Measurements from ENCODE around the gene BPGM. TPM values are rescaled to one million over a fixed set of nuclear protein-coding genes. Genes with fewer than 3 reads are reported as not detected.

BPGM gene
- total RNA-seq, 1 donor, result 5.9 TPM

DNA sequence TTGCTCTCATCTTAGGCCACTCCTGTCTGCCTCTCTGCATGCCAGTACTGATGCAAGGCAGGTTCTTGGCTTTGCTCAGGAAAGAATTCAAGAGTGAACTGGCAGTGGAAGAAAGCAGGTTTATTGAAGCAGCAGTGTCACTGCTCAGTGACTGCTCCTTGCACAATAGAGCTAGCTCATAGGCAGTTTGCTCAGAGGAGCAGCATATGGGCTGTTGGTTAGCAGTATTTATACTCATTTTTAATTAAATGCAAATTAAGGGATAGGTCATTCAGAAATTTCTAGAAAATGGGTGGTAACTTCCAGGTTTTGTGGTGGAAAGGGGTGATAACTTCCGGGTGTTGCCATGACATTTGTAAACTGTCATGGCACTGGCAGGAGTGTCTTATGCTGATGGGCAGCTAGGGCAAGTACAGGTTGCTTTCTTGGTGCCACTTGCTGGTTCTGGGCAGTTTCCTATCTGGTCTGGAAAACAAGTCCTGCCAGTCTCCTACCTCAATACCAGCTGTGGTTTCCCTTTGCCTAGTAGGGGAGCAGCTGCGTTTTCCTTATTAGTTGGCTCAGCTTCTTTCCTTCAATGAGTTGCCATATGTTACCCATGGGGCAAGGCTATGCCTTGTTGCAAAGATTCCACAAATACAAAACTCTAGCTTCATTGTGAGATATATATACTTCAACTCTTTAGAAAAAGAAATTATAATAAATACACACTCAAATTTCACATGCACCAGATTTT is 68.0 kb downstream of the BPGM start:
- no peak for DNase-seq (ENCODE audit: low read depth in 2 of 3, low spot score in 2 of 3)

DNA sequence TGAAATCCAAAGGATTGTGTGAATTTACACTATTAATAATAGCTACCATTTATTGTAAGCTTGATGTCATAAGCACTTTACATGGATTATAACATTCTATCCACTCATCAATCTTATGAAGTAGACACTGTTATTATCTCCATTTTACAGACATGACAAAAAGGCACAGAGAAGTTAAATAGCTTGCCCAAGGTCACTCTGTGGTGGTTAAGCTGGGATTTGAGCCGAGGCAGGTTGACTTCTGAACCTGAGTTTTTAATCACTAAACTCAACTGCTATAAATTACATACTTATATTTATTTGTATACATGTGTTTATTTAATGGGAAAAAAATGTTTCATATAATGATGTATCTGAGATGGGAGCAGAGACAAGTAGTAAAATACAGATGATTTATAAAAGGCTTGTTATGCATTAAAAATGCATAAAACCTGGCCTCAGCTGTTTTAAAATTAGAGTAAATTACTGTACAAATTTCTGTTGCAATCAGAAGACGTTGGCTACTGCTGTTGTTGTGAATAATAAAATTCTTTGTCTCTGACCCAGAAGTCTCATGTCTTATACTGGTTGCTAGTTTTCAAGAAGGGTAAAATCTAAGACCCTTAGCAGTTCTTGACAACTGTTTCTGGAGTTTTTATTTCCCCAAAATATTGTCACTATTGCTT is 71.7 kb downstream of the BPGM start:
- DNase-seq (ENCODE audit: low read depth in 2 of 3, low spot score in 2 of 3), result no peak

DNA sequence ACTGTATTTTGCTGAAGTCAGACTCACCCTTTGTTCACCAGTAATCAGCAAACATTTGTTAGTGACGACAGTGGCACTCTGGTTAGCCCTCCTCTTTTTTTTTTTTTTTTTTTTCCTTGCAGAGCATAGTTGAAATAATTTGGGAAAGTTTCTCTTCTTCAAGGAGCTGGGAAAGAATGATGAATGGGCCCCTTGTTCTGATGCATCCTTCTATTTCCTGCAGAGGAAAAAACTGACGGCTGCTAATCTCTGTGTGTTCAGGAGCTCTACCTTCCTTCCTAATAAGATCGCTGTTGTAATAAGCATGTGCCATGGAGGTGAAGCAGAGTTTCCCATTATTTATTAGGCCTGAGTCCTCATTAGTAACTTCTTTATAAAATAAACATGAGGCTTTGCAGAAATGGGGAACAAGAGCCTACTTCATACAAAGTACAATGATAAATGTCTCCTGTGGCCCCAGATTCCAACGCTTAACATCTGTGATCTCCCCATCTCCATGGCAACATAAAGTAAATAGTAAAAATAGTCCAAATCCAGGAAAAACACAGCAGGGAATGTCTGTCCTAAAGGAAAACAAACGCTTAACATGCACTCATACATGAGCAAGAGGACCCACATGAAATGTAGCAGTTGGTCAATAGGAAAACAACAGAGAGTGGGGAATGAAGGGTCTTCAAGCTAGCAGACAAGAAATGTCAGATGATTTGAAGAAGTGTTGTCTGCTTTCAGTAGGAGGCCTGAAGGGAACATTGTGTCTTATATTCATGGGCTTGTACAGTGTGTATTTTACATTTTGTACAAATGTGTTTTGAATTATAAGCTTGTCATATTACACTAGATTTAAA is 73.7 kb downstream of the BPGM start:
- DNase-seq (ENCODE audit: low read depth in 2 of 3, low spot score in 2 of 3), result no peak

DNA sequence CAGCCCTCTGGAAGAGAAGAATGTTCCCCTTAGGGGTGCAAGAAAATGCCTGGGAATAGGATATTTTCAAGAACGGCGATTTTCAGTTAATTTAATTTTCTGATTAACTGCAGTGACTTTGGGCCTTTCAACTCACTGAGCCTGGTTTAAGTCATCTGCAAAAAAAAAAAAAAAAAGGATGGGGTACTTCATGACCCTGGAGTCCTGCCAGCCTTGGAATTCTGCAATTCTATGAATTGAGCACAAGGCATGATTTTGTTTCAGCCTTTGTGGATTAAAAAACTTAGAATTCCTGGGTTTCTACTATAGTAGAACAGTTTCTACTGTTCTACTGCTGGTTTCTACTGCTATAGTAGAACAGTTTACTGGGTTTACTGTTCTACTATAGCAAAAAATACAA is 74.5 kb downstream of the BPGM start:
- DNase-seq (ENCODE audit: low read depth in 2 of 3, low spot score in 2 of 3), result no peak

DNA sequence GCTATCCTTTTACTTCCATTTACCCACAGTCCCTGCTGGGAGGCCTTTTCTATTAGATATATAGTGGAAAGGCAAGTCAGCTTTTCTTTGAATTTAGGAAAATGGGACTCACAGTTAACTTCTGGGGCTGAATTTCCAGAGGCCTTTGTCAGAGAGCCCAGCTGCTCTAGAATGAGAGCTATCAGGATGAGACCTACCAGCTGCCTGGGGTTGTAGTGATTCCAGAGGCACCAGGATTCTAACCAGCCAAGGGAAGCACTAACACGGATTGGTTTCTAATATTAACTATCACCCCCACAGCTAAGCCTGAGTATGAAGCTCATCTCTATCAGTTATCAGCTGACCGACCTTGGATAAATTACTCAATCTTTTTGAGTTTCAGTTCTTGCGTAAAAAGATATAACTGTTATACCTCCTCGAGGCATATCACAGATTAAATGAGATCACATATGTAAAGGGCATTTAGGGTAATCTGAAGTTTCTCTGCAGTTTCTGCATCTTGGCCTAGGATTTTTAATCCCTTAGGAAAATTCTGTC is 76.2 kb downstream of the BPGM start:
- no peak for DNase-seq (ENCODE audit: low read depth in 2 of 3, low spot score in 2 of 3)

DNA sequence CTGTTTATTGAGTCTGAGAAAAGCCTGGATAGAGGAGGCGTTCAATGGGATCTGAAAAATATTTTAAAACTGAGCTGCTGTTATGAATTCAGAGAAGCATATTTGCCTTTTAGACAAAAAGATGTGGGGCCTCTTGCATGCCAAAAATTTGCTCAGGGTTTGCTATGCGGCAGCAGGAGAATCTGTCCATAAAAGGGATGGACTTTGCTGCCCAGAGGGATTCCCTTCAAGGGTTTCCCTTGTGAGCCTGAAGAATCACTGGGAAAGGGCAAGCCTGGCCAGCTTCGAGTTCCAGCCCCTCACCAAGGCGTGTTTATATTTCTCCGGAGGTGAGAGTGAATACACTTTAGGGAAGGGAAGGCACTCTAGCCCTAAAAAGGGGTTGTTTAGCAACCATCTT is 77.2 kb downstream of the BPGM start:
- DNase-seq (ENCODE audit: low read depth in 2 of 3, low spot score in 2 of 3), result no peak

DNA sequence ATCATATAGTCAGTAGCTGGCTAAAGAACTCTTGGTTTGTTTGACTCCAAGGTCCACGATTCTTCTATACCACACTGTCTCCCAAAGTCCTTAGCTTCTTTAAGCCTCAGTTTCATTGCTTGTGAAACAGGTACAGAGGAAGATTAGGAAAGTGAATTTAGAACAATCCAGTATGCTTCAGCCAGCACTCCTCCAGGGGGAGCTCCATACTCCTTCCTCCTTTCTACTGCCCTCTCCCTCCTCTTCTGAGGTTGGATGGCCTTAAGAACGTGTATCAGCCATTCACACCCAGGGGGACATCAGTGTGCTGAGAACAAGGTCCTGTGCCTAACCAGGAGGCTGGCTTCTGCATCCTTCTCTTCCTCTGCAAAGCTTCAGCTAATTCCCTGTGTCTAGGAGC is 78.0 kb downstream of the BPGM start:
- no peak for DNase-seq (ENCODE audit: low read depth in 2 of 3, low spot score in 2 of 3)

DNA sequence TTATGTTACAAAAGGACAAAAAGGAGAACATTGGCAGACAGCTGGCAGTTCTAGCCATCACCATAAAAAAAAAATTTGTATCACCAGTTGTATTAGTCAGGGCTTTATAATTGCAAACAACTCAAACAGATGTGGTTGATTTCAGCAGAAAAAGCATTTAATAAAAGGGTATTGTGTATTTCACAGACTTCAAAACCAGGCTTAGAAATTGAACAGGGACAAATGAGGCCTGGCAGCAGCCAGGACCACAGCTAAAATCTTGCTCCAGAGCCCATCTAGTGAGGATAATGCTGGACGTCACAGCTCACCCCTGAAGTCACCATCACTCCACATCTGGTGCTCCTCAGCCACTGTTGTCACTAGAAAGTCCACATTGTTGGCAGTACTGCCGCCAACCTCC is 79.9 kb downstream of the BPGM start:
- DNase-seq (ENCODE audit: low read depth in 2 of 3, low spot score in 2 of 3), result no peak

DNA sequence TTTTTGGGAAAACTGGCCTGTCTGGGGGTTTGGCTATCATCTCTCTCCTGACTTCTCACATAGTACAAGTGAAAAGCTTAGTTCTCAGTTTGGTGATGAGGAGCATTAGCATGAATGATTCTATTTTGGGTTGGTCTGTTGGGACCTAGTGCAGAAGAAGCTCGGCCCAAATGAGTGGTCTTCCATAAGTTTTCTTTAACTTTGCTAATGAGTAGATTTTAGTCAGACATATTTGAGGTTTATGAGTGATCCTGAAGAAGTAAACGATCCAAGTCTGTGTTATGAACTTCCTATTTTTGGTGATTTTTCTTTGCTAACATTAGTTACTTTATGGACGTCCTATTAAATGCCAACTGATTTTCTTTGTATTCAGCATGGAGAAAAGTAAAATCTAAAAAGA is 81.1 kb downstream of the BPGM start:
- DNase-seq (ENCODE audit: low read depth in 2 of 3, low spot score in 2 of 3), result no peak

Other genes with a start within 250 kb of the BPGM start
- gene AKR1B1, start 187.8 kb upstream of the BPGM start, total RNA-seq, result 54.9 TPM
- gene AKR1B10, start 119.3 kb upstream of the BPGM start, total RNA-seq, result 1.1 TPM
- gene AKR1B15, start 97.7 kb upstream of the BPGM start, total RNA-seq, result not detected
- gene CALD1, start 132.8 kb downstream of the BPGM start, total RNA-seq, result under 0.01 TPM

Measured in hematopoietic multipotent progenitor cell (in vitro differentiated cells).